Neural cell (in vitro differentiated cells): Measurements from ENCODE around the gene PDHB. TPM values are rescaled to one million over a fixed set of nuclear protein-coding genes. Genes with fewer than 3 reads are reported as not detected.

Experiments used
- H2AFZ ChIP-seq: fragments of 200-600, 300-800 bp; sonication (generic), shearing (Covaris generic); 2 replicates; pipeline ENCODE4 v1.6.0; 2014; ENCODE audit warnings: low read depth, mild to moderate bottlenecking, antibody characterized with exemption, low read length, moderate library complexity
- H3F3A ChIP-seq: fragments of 200-600 bp; shearing (Covaris generic); 2 replicates; pipeline ENCODE4 v1.6.1; 2016; ENCODE audit warnings: mild to moderate bottlenecking, moderate library complexity, mixed read lengths, antibody characterized with exemption, low read length; ENCODE audit not compliant: insufficient read depth, poor library complexity, severe bottlenecking
- H3K27ac ChIP-seq: fragments of 200-600, 300-800 bp; sonication (generic), shearing (Covaris generic); 2 replicates; pipeline ENCODE4 v1.5.1; 2014; ENCODE audit warnings: mild to moderate bottlenecking, low read length, moderate library complexity
- H3K27me3 ChIP-seq: fragments of 300-800, 200-600 bp; sonication (generic), shearing (Covaris generic); 2 replicates; pipeline ENCODE4 v1.6.0; 2014; ENCODE audit warnings: mild to moderate bottlenecking, low read depth, low read length, moderate library complexity; ENCODE audit not compliant: insufficient read depth
- H3K36me3 ChIP-seq: fragments of 300-800, 200-600 bp; sonication (generic), shearing (Covaris generic); 2 replicates; pipeline ENCODE4 v1.5.1; 2014; ENCODE audit warnings: mild to moderate bottlenecking, antibody characterized with exemption, low read length, moderate library complexity; ENCODE audit not compliant: insufficient read depth
- H3K4me2 ChIP-seq: fragments of 300-800, 200-600 bp; sonication (generic), shearing (Covaris generic); 2 replicates; pipeline ENCODE4 v1.6.0; 2014; ENCODE audit warnings: mild to moderate bottlenecking, low read length
- H3K4me3 ChIP-seq: fragments of 300-800, 200-600 bp; sonication (generic), shearing (Covaris generic); 2 replicates; pipeline ENCODE4 v1.5.1; 2014; ENCODE audit warnings: mild to moderate bottlenecking, low read length, moderate library complexity
- H3K79me2 ChIP-seq: fragments of 200-600 bp; shearing (Covaris generic); replicated peaks from 2 replicates; pipeline ENCODE4 v1.6.0; 2014; ENCODE audit warnings: mild to moderate bottlenecking, low read length, moderate library complexity; ENCODE audit not compliant: insufficient read depth
- H3K9ac ChIP-seq: fragments of 300-800, 200-600 bp; sonication (generic), shearing (Covaris generic); 2 replicates; pipeline ENCODE4 v1.6.1; 2016; ENCODE audit warnings: mild to moderate bottlenecking, low read length, mixed read lengths
- H3K9me2 ChIP-seq: fragments of 200-600 bp; shearing (Covaris generic); 2 replicates; pipeline ENCODE4 v1.6.1; 2016; ENCODE audit warnings: mild to moderate bottlenecking, low read length, mixed read lengths; ENCODE audit not compliant: insufficient read depth
- H3K9me3 ChIP-seq: fragments of 200-600, 300-800 bp; sonication (generic), shearing (Covaris generic); 2 replicates; pipeline ENCODE4 v1.6.1; 2016; ENCODE audit warnings: mild to moderate bottlenecking, mixed run types, low read length, moderate library complexity, mixed read lengths
- H4K20me1 ChIP-seq: fragments of 200-600 bp; shearing (Covaris generic); 2 replicates; pipeline ENCODE4 v1.6.1; 2016; ENCODE audit warnings: mild to moderate bottlenecking, mixed run types; ENCODE audit not compliant: insufficient read depth
- CTCF ChIP-seq: fragments of 450-650 bp; IDR thresholded peaks from 2 replicates; pipeline ENCODE4 v1.5.1; 2014; ENCODE audit warnings: antibody characterized with exemption, mild to moderate bottlenecking, moderate library complexity; ENCODE audit not compliant: poor library complexity, severe bottlenecking
- EP300 ChIP-seq: fragments of 450-650 bp; conservative IDR thresholded peaks from 2 replicates; pipeline ENCODE4 v1.6.1; 2014; ENCODE audit warnings: antibody characterized with exemption, mild to moderate bottlenecking, moderate library complexity; ENCODE audit not compliant: poor library complexity, severe bottlenecking
- EZH2 ChIP-seq: fragments of 200-600, 300-800 bp; shearing (Covaris generic), sonication (generic); IDR thresholded peaks from 2 replicates; pipeline ENCODE4 v1.6.1; 2014; ENCODE audit warnings: antibody characterized with exemption, low read length, borderline replicate concordance, mild to moderate bottlenecking; ENCODE audit not compliant: insufficient read depth, poor library complexity, severe bottlenecking
- MXI1 ChIP-seq: fragments of 450-650 bp; conservative IDR thresholded peaks from 2 replicates; pipeline ENCODE4 v1.6.1; 2014; ENCODE audit warnings: antibody characterized with exemption, mild to moderate bottlenecking; ENCODE audit not compliant: poor library complexity, severe bottlenecking
- POLR2AphosphoS5 ChIP-seq: IDR thresholded peaks from 2 replicates; pipeline ENCODE4 v1.6.1; 2012
- RAD21 ChIP-seq: fragments of 450-650 bp; conservative IDR thresholded peaks from 2 replicates; pipeline ENCODE4 v1.6.1; 2014; ENCODE audit warnings: antibody characterized with exemption, mild to moderate bottlenecking, moderate library complexity
- REST ChIP-seq: IDR thresholded peaks from 2 replicates; pipeline ENCODE4 v1.6.1; 2012; ENCODE audit warnings: borderline replicate concordance
- SMC3 ChIP-seq: fragments of 450-650 bp; conservative IDR thresholded peaks from 2 replicates; pipeline ENCODE4 v1.6.1; 2014; ENCODE audit warnings: antibody characterized with exemption, mild to moderate bottlenecking, moderate library complexity; ENCODE audit not compliant: poor library complexity
- TAF1 ChIP-seq: IDR thresholded peaks from 2 replicates; pipeline ENCODE4 v1.6.1; 2012; ENCODE audit warnings: low read depth
- polyA plus RNA-seq: library from polyadenylated mRNA; depleted of rRNA; stranded (reverse); fragments of >200 nt; gene quantifications from 2 replicates; pipeline ENCODE4 v1.2.3, GENCODE V29; 2014

PDHB gene
- polyA plus RNA-seq, 1 donor from 2014 or later: 154 TPM

DNA sequence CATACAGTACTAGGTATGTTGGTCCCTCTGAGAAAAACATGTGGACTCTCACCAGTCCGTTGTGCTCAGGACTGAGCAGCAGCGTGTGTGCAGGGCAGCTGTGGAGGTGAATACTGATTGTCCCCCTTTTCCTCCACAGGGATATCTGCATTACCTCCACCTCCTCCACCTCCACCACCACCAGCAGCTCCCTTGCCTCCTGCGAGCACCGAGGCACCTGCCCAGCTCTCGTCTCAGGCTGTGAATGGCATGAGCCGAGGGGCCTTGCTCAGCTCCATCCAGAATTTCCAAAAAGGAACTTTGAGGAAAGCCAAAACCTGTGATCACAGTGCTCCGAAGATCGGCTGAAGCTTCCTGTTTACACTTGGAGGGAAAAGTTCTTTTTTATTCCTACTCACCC, 9.0 kb downstream of the PDHB start:
- Histone ChIP-seq H3K36me3 (peaks cover 8% of the 10 kb centered on the region), H3K4me2 (no peak overlapping the region), H3K9ac (no peak overlapping the region)

GRCh38 chr3:58422756-58423325, 10.8 kb downstream of the PDHB start:
- Histone ChIP-seq H3K9me3 (no peaks in the 10 kb centered on the region), H3K79me2 (no peaks in the 10 kb centered on the region), H4K20me1 (no peaks in the 10 kb centered on the region), H3K4me3 (no peak overlapping the region), H2AFZ (no peak overlapping the region), H3K27me3 (no peaks in the 10 kb centered on the region), H3K9ac (no peak overlapping the region), H3K9me2 (no peaks in the 10 kb centered on the region), H3K36me3 (peaks cover 3% of the 10 kb centered on the region), H3K27ac (no peak overlapping the region), H3F3A (no peaks in the 10 kb centered on the region), H3K4me2 (no peak overlapping the region)
- peak; percentile 24 for TF ChIP-seq SMC3
- peak; percentile 29 for TF ChIP-seq CTCF
- TF ChIP-seq RAD21: peak; percentile 33
- no peak for TF ChIP-seq REST

More for the DNA sequence above, 9.0 kb downstream of the PDHB start:
- Histone ChIP-seq H3K9me3 (no peaks in the 10 kb centered on the region), H4K20me1 (no peaks in the 10 kb centered on the region), H2AFZ (no peak overlapping the region), H3F3A (no peaks in the 10 kb centered on the region), H3K27me3 (no peaks in the 10 kb centered on the region), H3K27ac (no peak overlapping the region), H3K9me2 (no peaks in the 10 kb centered on the region), H3K79me2 (no peaks in the 10 kb centered on the region), H3K4me3 (no peak overlapping the region)
- TF ChIP-seq MXI1 (no peak), REST (no peak), RAD21 (no peak), POLR2AphosphoS5 (no peak), EP300 (no peak), CTCF (no peak), SMC3 (no peak), EZH2 (no peak), TAF1 (no peak)
